HepG2 (cell line): Measurements from ENCODE around the gene CYP4F12.

Experiments
- ATF6 ChIP-seq: sonication (generic); formaldehyde crosslinking; conservative IDR thresholded peaks from 2 replicates; pipeline ENCODE4 v1.4.0; 2020; ENCODE audit warnings: missing genetic modification reagents
- CTCF ChIP-seq: sonication (generic); formaldehyde crosslinking; IDR thresholded peaks from 2 replicates; pipeline ENCODE4 v1.5.0; 2020; ENCODE audit warnings: mild to moderate bottlenecking, missing genetic modification reagents, moderate library complexity
- FOXO4 ChIP-seq: sonication (generic); formaldehyde crosslinking; conservative IDR thresholded peaks from 2 replicates; pipeline ENCODE4 v1.8.1; 2023; ENCODE audit warnings: missing genetic modification reagents
- KLF16 ChIP-seq, 2 experiments: sonication (generic) in 1 of 2; formaldehyde crosslinking in 1 of 2; IDR thresholded peaks; 2 replicates each; pipeline versions ENCODE4 v1.6.1 to v1.8.0; 2016 to 2023; ENCODE audit warnings: missing genetic modification reagents in 2 of 2, missing compliant biosample characterization in 1 of 2
- MTF1 ChIP-seq: sonication (generic); formaldehyde crosslinking; IDR thresholded peaks from 2 replicates; pipeline ENCODE4 v1.5.0; 2020; ENCODE audit warnings: missing genetic modification reagents
- NR3C1 ChIP-seq: sonication (generic); formaldehyde crosslinking; IDR thresholded peaks from 2 replicates; pipeline ENCODE4 v1.4.0; 2020; ENCODE audit warnings: missing genetic modification reagents
- SMAD3 ChIP-seq: sonication (generic); formaldehyde crosslinking; IDR thresholded peaks from 2 replicates; pipeline ENCODE4 v1.4.0; 2020; ENCODE audit warnings: missing genetic modification reagents
- SUZ12 ChIP-seq: fragments of 150-350 bp; IDR thresholded peaks from 2 replicates; pipeline ENCODE4 v1.6.1; 2014; ENCODE audit warnings: low read depth, low read length
- YEATS2 ChIP-seq: sonication (generic); formaldehyde crosslinking; IDR thresholded peaks from 2 replicates; pipeline ENCODE4 v1.4.0; 2020; ENCODE audit warnings: missing genetic modification reagents, borderline replicate concordance
- ZNF256 ChIP-seq: sonication (generic); formaldehyde crosslinking; conservative IDR thresholded peaks from 2 replicates; pipeline ENCODE4 v1.4.0; 2020; ENCODE audit warnings: missing genetic modification reagents
- ZNF572 ChIP-seq: sonication (generic); formaldehyde crosslinking; IDR thresholded peaks from 2 replicates; pipeline ENCODE4 v1.5.1; 2020; ENCODE audit warnings: mild to moderate bottlenecking, missing genetic modification reagents
- ZNF644 ChIP-seq: IDR thresholded peaks from 2 replicates; pipeline ENCODE4 v1.6.1; 2016; ENCODE audit warnings: low read depth

GRCh38 chr19:15732388-15732787 is 59.5 kb downstream of the CYP4F12 start:
- TF ChIP-seq YEATS2 (no peak), NR3C1 (CRISPR knock-in tag) (no peak), KLF16 (CRISPR knock-in tag; IDR thresholded peaks at IDR 0.05) (no peak), SUZ12 (no peak), MTF1 (no peak), FOXO4 (CRISPR knock-in tag) (no peak), CTCF (no peak), SMAD3 (CRISPR knock-in tag) (no peak), ZNF256 (CRISPR knock-in tag) (no peak), ATF6 (CRISPR knock-in tag) (no peak), ZNF572 (no peak), ZNF644 (CRISPR knock-in tag) (no peak)
